HepG2 (cell line): ENCODE results near the gene SNRNP35. TPM values are rescaled to one million over a fixed set of nuclear protein-coding genes. Genes with fewer than 3 reads are reported as not detected.

Experiments
- ATAC-seq: fragments of 200-7000 bp; cut with Tn5 transposase; 3 replicates; pipeline ENCODE4 v1.9.1; 2020; ENCODE audit warnings: mild to moderate bottlenecking, moderate library complexity
- BruUV-seq: library from RNA; stranded (reverse); fragments of 400-500 nt; replicated peaks from 2 replicates; lab custom pipeline; 2021; lab: Mats Ljungman, UMichigan
- CTCF ChIA-PET: fragments of 300-600 bp; formaldehyde crosslinking; extraction: SDS; loops from one replicate; lab custom pipeline; 2021; ENCODE audit warnings: low total read pairs, inconsistent platforms, low intra/inter-chr PET ratio; lab: Yijun Ruan, JAX
- POLR2A ChIA-PET: fragments of 350-600 bp; sonication (Branson Sonifier 250); formaldehyde crosslinking; loops from one replicate; lab custom pipeline; 2020; ENCODE audit warnings: antibody characterized with exemption, inconsistent platforms; lab: Yijun Ruan, JAX
- DNase-seq: peaks from one replicate; pipeline ENCODE4 v3.0.0-alpha.2; 2015; ENCODE audit warnings: low spot score
- FAIRE-seq: peaks from 3 replicates; lab custom pipeline; 2011; peaks lifted over from hg19 to GRCh38; lab: Jason Lieb, UNC
- H2AFZ ChIP-seq: one replicate; pipeline ENCODE4 v1.6.1; 2011; ENCODE audit warnings: low read length, inconsistent platforms
- H3K27ac ChIP-seq: fragments of 300-600 bp; 3 replicates; pipeline ENCODE4 v1.8.0; 2011; ENCODE audit warnings: mixed run types, mild to moderate bottlenecking, mixed read lengths, low read length, inconsistent platforms; ENCODE audit not compliant: insufficient read depth; ENCODE audit errors: extremely low read length
- H3K27me3 ChIP-seq, 2 experiments: fragments of 200-600 bp in 1 of 2; 2 replicates in 1 of 2; 3 replicates in 1 of 2; pipeline versions ENCODE4 v1.6.0 to v1.8.0; 2011; ENCODE audit warnings: low read length in 2 of 2, mild to moderate bottlenecking in 2 of 2, moderate library complexity in 2 of 2, inconsistent platforms in 1 of 2; ENCODE audit not compliant: insufficient read depth in 2 of 2, control insufficient read depth in 1 of 2
- H3K36me3 ChIP-seq, 2 experiments: fragments of 200-600 bp in 1 of 2; replicated peaks in 1 of 2; 2 replicates in 1 of 2; 3 replicates in 1 of 2; pipeline versions ENCODE4 v1.5.1 to v1.8.0; 2011; ENCODE audit warnings: low read length in 2 of 2, inconsistent platforms in 1 of 2; ENCODE audit not compliant: insufficient read depth in 2 of 2, control insufficient read depth in 1 of 2
- H3K4me1 ChIP-seq: 2 replicates; pipeline ENCODE4 v1.5.1; 2012; ENCODE audit warnings: low read length, inconsistent platforms; ENCODE audit not compliant: insufficient read depth
- H3K4me2 ChIP-seq: 2 replicates; pipeline ENCODE4 v1.6.0; 2011; ENCODE audit warnings: low read depth, low read length, inconsistent platforms
- H3K4me3 ChIP-seq, 3 experiments: fragments of 200-600 bp in 1 of 3; sonication (generic), shearing (Covaris generic) in 1 of 3; replicated peaks in 1 of 3; 2 replicates each; pipeline ENCODE4 v1.5.1; 2011 to 2016; ENCODE audit warnings: low read length in 3 of 3, inconsistent platforms in 2 of 3, low read depth in 2 of 3, mild to moderate bottlenecking in 2 of 3, control low read depth in 1 of 3, mixed read lengths in 1 of 3; ENCODE audit not compliant: insufficient read depth in 1 of 3
- H3K79me2 ChIP-seq: one replicate; pipeline ENCODE4 v1.6.1; 2011; ENCODE audit warnings: low read length, inconsistent platforms; ENCODE audit not compliant: insufficient read depth
- H3K9ac ChIP-seq: 2 replicates; pipeline ENCODE4 v1.6.0; 2011; ENCODE audit warnings: mild to moderate bottlenecking, low read depth, low read length, inconsistent platforms; ENCODE audit not compliant: insufficient read depth
- H3K9me3 ChIP-seq: 2 replicates; pipeline ENCODE4 v1.5.1; 2012; ENCODE audit warnings: mild to moderate bottlenecking, low read length
- H4K20me1 ChIP-seq: 2 replicates; pipeline ENCODE4 v1.6.0; 2011; ENCODE audit warnings: inconsistent platforms, mild to moderate bottlenecking, low read length, moderate library complexity; ENCODE audit not compliant: insufficient read depth
- MAFF ChIP-seq: IDR thresholded peaks from 2 replicates; pipeline ENCODE4 v1.6.1; 2011; ENCODE audit warnings: low read depth, low read length, improper control_type of control experiment
- MAFK ChIP-seq, 2 experiments: IDR thresholded peaks in 1 of 2; conservative IDR thresholded peaks in 1 of 2; 2 replicates each; pipeline ENCODE4 v1.6.1; 2011; ENCODE audit warnings: improper control_type of control experiment in 2 of 2, low read length in 2 of 2
- POLR2G ChIP-seq: fragments of 200-400 bp; formaldehyde crosslinking; IDR thresholded peaks from 2 replicates; pipeline ENCODE4 v1.6.1; 2018; ENCODE audit warnings: mild to moderate bottlenecking, low read depth, low read length, moderate library complexity
- ZNF232 ChIP-seq: sonication (generic); formaldehyde crosslinking; IDR thresholded peaks from 2 replicates; pipeline ENCODE4 v1.4.0; 2020; ENCODE audit warnings: missing genetic modification reagents, borderline replicate concordance
- ZNF3 ChIP-seq: IDR thresholded peaks from 2 replicates; pipeline ENCODE4 v1.7.0; 2017; ENCODE audit warnings: inconsistent platforms
- ZNF570 ChIP-seq: sonication (generic); formaldehyde crosslinking; IDR thresholded peaks from 2 replicates; pipeline ENCODE4 v1.4.0; 2020; ENCODE audit warnings: mild to moderate bottlenecking, missing genetic modification reagents, borderline replicate concordance
- WGBS: methylation state at CpG from one replicate; pipeline ENCODE4 v1.1.6; 2017; ENCODE audit warnings: low lambda C conversion rate; 5-methylcytosine and 5-hydroxymethylcytosine counted together
- in situ Hi-C: cut with HindIII; loops from 2 replicates; pipeline ENCODE4 v1.10.0; 2017; ENCODE audit warnings: low pct_unique_long_range_greater_than_20kb; ENCODE audit not compliant: extremely low pct_ligation_motif_present
- intact Hi-C: fragments of 100-400 bp; cut with micrococcal nuclease; formaldehyde crosslinking; loops from one replicate; pipeline ENCODE4 v1.10.0; 2022; ENCODE audit not compliant: unreplicated experiment
- polyA plus RNA-seq, 8 experiments: library from polyadenylated mRNA; depleted of rRNA in 3 of 8; stranded (reverse) in 7 of 8; unstranded in 1 of 8; fragments of >200 nt; fragmentation: Illumina TruSeq in 4 of 8; extraction: Trizol in 4 of 8; gene quantifications; 2 replicates each; pipeline versions ENCODE4 v1.2.1 to v1.2.3, GENCODE V29; 2011 to 2016; ENCODE audit warnings: low read depth in 4 of 8, missing spikeins in 1 of 8, mixed read lengths in 1 of 8; ENCODE audit not compliant: insufficient read depth in 1 of 8
- total RNA-seq, 5 experiments: library from RNA; depleted of rRNA; stranded (reverse); fragments of >200 nt; fragmentation: Illumina TruSeq; extraction: Trizol; gene quantifications; 2 replicates each; pipeline ENCODE4 v1.2.3, GENCODE V29; 2016; ENCODE audit warnings: low read depth in 1 of 5
- TF ChIP-seq, protein P1 (sequence below): sonication (generic); formaldehyde crosslinking; IDR thresholded peaks from 2 replicates; pipeline ENCODE4 v1.9.0; 2021; ENCODE audit warnings: missing genetic modification reagents, mild to moderate bottlenecking, borderline replicate concordance
- TF ChIP-seq, protein P2 (sequence below): sonication (generic); formaldehyde crosslinking; conservative IDR thresholded peaks from 2 replicates; pipeline ENCODE4 v1.4.0; 2020; ENCODE audit warnings: missing genetic modification reagents

SNRNP35 gene
- total and polyA plus RNA-seq, 2 of the 13 experiments (the other 11 are each of a cell fraction or from before 2014, with no cell fraction given) = 11.3 to 22.6 TPM

DNA sequence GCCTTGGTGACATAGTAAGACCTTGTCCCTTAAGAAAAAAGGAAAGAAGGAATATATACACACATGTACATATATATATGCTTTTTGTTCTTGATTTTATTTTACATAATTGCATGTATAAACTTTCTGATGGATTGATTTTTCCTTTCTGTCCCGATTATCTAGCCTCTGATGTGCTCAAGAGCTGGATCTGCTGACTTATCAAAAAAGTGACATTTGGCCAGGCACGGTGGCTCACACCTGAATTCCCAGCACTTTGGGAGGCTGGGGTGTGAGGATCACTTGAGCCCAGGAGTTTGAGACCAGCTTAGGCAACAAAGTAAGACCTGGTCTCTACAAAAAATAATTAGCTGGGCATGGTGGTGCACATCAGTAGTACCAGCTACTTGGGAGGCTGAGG lies 12.0 kb downstream of the SNRNP35 start:
- Histone ChIP-seq H4K20me1 (no peaks in the 10 kb centered on the region), H3K79me2 (peaks cover under 1% of the 10 kb centered on the region), H3K36me3 (peaks cover 9 to 18% of the 10 kb centered on the region in 2 experiments; a peak in 4 of 5 replicates), H3K4me3 (no peak overlapping the region), H3K9me3 (no peaks in the 10 kb centered on the region), H3K4me1 (peaks cover 59% of the 10 kb centered on the region), H3K4me2 (no peak overlapping the region), H3K27ac (no peak overlapping the region), H3K9ac (no peak overlapping the region), H3K27me3 (no peaks in the 10 kb centered on the region), H2AFZ (no peak overlapping the region)
- DNase-seq (no peak), ATAC-seq (no peak), FAIRE-seq (no peak)
- ChIA-PET POLR2A (no interaction called here), CTCF (no interaction called here)
- TF ChIP-seq ZNF3 (CRISPR knock-in tag) (no peak), ZNF570 (CRISPR knock-in tag) (no peak), MAFK (conservative IDR thresholded peaks at IDR 0.05 in 1 of 2, IDR thresholded peaks at IDR 0.05 in 1 of 2; ENCODE audit: low read length in 2 of 2) (peak; percentile 79), MAFF (peak; percentile 66)
- in situ Hi-C loops (no loop called here), intact Hi-C loops (no loop called here)
- BruUV-seq = no TSS peak
- 100% methylated on average over 2 of the region's 2 CpGs for WGBS

DNA sequence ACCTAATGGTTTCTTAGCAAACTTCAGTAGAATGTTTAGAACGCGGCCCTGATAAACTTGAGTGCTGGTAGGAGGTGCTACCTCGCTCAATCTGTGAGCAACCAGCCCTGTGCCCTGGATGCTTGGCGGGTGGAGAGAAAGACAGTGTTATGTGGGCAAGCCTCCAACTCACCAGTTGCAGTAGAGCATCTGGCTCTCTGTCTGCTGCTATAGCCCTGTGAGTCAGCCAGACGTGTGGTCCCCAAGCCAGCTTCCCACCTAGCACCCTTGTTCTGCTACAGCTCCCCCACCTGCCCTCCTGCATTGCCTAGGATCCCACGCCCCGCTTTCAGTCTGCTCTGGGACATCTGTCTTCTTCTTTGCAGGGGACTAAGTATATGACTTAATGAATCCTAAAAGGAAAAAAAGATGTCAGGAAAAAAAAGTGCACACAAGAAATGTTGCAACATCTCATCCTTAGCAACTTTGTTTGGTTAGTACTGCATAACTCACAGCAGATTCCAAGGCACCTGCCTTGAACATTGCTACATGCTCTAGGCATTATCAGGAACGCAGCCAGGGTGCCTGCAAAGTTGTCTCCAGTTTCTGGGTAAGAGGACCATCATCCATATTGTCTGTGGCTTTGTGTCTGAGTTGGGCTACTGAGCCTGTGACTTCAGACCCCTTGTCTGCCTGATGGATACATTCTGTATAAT lies 13.6 kb downstream of the SNRNP35 start:
- H3K79me2 ChIP-seq = no peaks in the 10 kb centered on the region
- intact Hi-C loops (no loop called here), in situ Hi-C loops (no loop called here)
- WGBS = 53% methylated on average over 4 of the region's 8 CpGs
- peaks cover 8 to 11% of the 10 kb centered on the region in 2 experiments; a peak in 4 of 5 replicates for H3K36me3 ChIP-seq
- peak; percentile 62 for FAIRE-seq
- peak; percentile 60 for ATAC-seq
- H3K9me3 ChIP-seq = no peaks in the 10 kb centered on the region
- H3K4me1 ChIP-seq = peaks cover 61% of the 10 kb centered on the region
- peak overlapping the region; percentile 72 for H3K27ac ChIP-seq
- H2AFZ ChIP-seq = no peak overlapping the region
- H3K4me3 ChIP-seq = no peak overlapping the region
- peak overlapping the region; percentile 15; the same call in 1 of the 2 replicates for H3K4me2 ChIP-seq
- no peak overlapping the region for H3K9ac ChIP-seq
- H3K27me3 ChIP-seq = no peaks in the 10 kb centered on the region
- ChIA-PET CTCF (no interaction called here), POLR2A (interaction anchor here (1.4 kb wide), 1 partner anchor 13 kb away, joined by 6 read pairs; the partner anchor contains the start of gene SNRNP35)
- BruUV-seq = no TSS peak
- DNase-seq = peak; percentile 50
- H4K20me1 ChIP-seq = no peaks in the 10 kb centered on the region
- TF ChIP-seq ZNF232 (CRISPR knock-in tag) = no peak
- TF ChIP-seq, protein P1, sequence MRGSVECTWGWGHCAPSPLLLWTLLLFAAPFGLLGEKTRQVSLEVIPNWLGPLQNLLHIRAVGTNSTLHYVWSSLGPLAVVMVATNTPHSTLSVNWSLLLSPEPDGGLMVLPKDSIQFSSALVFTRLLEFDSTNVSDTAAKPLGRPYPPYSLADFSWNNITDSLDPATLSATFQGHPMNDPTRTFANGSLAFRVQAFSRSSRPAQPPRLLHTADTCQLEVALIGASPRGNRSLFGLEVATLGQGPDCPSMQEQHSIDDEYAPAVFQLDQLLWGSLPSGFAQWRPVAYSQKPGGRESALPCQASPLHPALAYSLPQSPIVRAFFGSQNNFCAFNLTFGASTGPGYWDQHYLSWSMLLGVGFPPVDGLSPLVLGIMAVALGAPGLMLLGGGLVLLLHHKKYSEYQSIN (CRISPR knock-in tag) = no peak
- TF ChIP-seq, protein P2, sequence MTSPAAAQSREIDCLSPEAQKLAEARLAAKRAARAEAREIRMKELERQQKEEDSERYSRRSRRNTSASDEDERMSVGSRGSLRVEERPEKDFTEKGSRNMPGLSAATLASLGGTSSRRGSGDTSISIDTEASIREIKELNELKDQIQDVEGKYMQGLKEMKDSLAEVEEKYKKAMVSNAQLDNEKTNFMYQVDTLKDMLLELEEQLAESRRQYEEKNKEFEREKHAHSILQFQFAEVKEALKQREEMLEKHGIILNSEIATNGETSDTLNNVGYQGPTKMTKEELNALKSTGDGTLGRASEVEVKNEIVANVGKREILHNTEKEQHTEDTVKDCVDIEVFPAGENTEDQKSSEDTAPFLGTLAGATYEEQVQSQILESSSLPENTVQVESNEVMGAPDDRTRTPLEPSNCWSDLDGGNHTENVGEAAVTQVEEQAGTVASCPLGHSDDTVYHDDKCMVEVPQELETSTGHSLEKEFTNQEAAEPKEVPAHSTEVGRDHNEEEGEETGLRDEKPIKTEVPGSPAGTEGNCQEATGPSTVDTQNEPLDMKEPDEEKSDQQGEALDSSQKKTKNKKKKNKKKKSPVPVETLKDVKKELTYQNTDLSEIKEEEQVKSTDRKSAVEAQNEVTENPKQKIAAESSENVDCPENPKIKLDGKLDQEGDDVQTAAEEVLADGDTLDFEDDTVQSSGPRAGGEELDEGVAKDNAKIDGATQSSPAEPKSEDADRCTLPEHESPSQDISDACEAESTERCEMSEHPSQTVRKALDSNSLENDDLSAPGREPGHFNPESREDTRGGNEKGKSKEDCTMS (CRISPR knock-in tag) = no peak
- TF ChIP-seq POLR2G = no peak
